Activated T-helper 1 cell treated with Interleukin-2 at 50 U/mL for 16 hours (primary cell): ENCODE data around the gene SLC39A6.

ENCODE experiments used
- DNase-seq: peaks from one replicate; pipeline ENCODE4 v3.0.0-alpha.2; 2020; ENCODE audit warnings: low read depth

Gene SLC39A6

GRCh38 chr18:36058674-36059073 lies 70.5 kb downstream of the SLC39A6 start:
- no peak for DNase-seq
